Measurements from ENCODE around the gene ARHGAP5. TPM values are rescaled to one million over a fixed set of nuclear protein-coding genes. Genes with fewer than 3 reads are reported as not detected.

ARHGAP5 gene
- total and polyA plus RNA-seq, 8 donors: 10.3 to 229 (median 100) TPM

- 76 to 90% (median 83%) methylated on average over 5 of the region's 5 CpGs for WGBS, 5 donors
- no peaks in the 10 kb centered on the region for H3K27me3 ChIP-seq
- H3K4me3 ChIP-seq: no peak overlapping the region
- TF ChIP-seq POLR2A (IDR thresholded peaks at IDR 0.05): no peak
- no peak for TF ChIP-seq POLR2AphosphoS5 (IDR thresholded peaks at IDR 0.05)
- TF ChIP-seq, protein P1, sequence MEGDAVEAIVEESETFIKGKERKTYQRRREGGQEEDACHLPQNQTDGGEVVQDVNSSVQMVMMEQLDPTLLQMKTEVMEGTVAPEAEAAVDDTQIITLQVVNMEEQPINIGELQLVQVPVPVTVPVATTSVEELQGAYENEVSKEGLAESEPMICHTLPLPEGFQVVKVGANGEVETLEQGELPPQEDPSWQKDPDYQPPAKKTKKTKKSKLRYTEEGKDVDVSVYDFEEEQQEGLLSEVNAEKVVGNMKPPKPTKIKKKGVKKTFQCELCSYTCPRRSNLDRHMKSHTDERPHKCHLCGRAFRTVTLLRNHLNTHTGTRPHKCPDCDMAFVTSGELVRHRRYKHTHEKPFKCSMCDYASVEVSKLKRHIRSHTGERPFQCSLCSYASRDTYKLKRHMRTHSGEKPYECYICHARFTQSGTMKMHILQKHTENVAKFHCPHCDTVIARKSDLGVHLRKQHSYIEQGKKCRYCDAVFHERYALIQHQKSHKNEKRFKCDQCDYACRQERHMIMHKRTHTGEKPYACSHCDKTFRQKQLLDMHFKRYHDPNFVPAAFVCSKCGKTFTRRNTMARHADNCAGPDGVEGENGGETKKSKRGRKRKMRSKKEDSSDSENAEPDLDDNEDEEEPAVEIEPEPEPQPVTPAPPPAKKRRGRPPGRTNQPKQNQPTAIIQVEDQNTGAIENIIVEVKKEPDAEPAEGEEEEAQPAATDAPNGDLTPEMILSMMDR (IDR thresholded peaks at IDR 0.05): no peak
- TF ChIP-seq EP300 (IDR thresholded peaks at IDR 0.05): no peak
- DNase-seq: no peak
- no peak overlapping the region for H3K27ac ChIP-seq
- no peaks in the 10 kb centered on the region for H3K4me1 ChIP-seq
- no peaks in the 10 kb centered on the region for H3K36me3 ChIP-seq
- intact Hi-C loops (cut with DNase I; ENCODE audit: low total_unique reads): no loop called here
- no peaks in the 10 kb centered on the region for H3K9me3 ChIP-seq
Measured at GRCh38 chr14:32171469-32171868, 94.4 kb downstream of the ARHGAP5 start.

DNA sequence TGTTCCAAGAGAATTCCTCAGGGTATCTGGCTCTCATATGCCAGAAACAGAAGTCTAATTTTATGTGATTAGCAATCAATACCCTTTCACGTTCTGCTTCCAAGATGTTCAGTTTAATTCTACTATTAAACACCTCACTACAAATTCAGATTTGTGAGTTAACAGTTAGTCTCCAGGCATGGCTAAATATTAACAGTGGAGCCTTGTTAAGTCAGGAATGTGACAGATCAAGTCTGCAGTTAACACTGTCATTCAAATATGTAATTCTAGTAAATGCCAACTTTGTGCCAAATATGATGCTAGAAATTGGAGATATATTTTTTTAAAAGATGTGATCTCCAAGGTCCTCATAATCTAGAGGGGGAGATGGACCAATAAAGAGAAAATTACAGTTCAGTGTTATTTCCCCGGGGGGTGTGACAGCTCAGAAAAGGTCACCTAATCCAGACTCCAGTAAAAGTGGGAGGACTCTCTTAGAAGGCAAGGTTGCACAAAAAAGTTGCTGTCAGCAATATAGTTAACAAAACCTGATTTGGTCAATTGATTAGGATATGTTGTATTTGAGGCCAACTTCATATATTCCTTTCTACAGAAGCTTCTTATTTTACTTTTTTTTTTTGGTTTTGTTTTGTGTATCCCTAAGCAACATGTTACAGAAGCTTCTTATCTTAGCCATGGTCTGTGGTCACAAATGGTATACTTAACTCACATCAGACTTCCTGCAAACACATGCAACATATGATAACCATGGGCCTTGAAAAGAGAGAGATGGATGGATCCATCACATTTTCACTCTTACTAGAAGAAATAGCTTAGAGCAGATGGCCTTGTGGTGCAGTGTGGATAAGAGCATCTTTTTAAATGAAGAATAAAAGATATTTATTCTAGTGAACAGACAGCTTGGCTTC, 106.3 kb downstream of the ARHGAP5 start:
- Histone ChIP-seq H3K27ac (no peak overlapping the region), H3K27me3 (no peaks in the 10 kb centered on the region), H3K4me1 (no peaks in the 10 kb centered on the region), H3K4me3 (no peak overlapping the region), H3K9me3 (peaks cover 4 to 24% (median 13%) of the 10 kb centered on the region in 4 donors), H3K36me3 (no peaks in the 10 kb centered on the region)
- WGBS, 5 donors: 52 to 75% (median 55%) methylated on average over 2 of the region's 2 CpGs
- DNase-seq: no peak
- intact Hi-C loops (cut with DNase I; ENCODE audit: low total_unique reads): no loop called here
- TF ChIP-seq, protein P1 (IDR thresholded peaks at IDR 0.05): no peak
- no peak for TF ChIP-seq EP300 (IDR thresholded peaks at IDR 0.05)
- TF ChIP-seq POLR2A (IDR thresholded peaks at IDR 0.05): no peak
- TF ChIP-seq POLR2AphosphoS5 (IDR thresholded peaks at IDR 0.05): no peak

GRCh38 chr14:32185097-32185496, 108.0 kb downstream of the ARHGAP5 start:
- intact Hi-C loops (cut with DNase I; ENCODE audit: low total_unique reads): no loop called here

DNA sequence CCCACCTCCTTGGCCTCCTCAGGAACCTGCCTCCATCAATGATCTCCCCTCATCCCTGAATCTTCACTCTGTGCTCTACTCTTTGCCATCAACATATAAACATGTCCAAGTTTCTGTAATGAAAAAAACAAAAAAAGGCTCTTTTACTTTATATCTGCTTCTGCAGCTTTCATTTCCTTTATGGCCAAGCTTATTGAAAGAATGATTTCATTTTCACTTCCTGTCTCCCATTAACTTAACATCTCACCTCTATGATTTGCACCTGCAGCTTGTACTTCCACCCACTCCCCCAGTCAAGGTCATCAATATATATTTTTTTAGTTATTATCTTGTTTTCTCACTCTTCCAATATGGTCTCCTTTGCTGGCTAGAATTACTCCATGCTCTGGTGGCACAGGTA, 109.1 kb downstream of the ARHGAP5 start:
- TF ChIP-seq POLR2AphosphoS5 (IDR thresholded peaks at IDR 0.05) (no peak), POLR2A (IDR thresholded peaks at IDR 0.05) (no peak), EP300 (IDR thresholded peaks at IDR 0.05) (no peak)
- TF ChIP-seq, protein P1 (IDR thresholded peaks at IDR 0.05): no peak
- H3K4me1 ChIP-seq: no peaks in the 10 kb centered on the region
- no peaks in the 10 kb centered on the region for H3K27me3 ChIP-seq
- DNase-seq: no peak
- H3K9me3 ChIP-seq: peaks cover 4 to 16% (median 8%) of the 10 kb centered on the region in 4 donors
- H3K27ac ChIP-seq: no peak overlapping the region
- intact Hi-C loops (cut with DNase I; ENCODE audit: low total_unique reads): no loop called here
- H3K4me3 ChIP-seq: no peak overlapping the region
- no peaks in the 10 kb centered on the region for H3K36me3 ChIP-seq

More at GRCh38 chr14:32185097-32185496, 108.0 kb downstream of the ARHGAP5 start:
- Histone ChIP-seq H3K27me3 (no peaks in the 10 kb centered on the region), H3K27ac (no peak overlapping the region), H3K36me3 (no peaks in the 10 kb centered on the region), H3K4me1 (no peaks in the 10 kb centered on the region), H3K9me3 (peaks cover 4 to 16% (median 8%) of the 10 kb centered on the region in 4 donors), H3K4me3 (no peak overlapping the region)
- TF ChIP-seq POLR2AphosphoS5 (IDR thresholded peaks at IDR 0.05): no peak
- TF ChIP-seq, protein P1 (IDR thresholded peaks at IDR 0.05): no peak
- no peak for TF ChIP-seq EP300 (IDR thresholded peaks at IDR 0.05)
- TF ChIP-seq POLR2A (IDR thresholded peaks at IDR 0.05): no peak
- 94 to 97% (median 94%) methylated on average over 1 of the region's 1 CpG for WGBS, 5 donors
- no peak for DNase-seq
